CD4-positive, alpha-beta T cell treated with Interleukin-17A for 1 hour (primary cell): ENCODE data around the gene SBNO2.
"Not testable (repeated sequence)": the region's sequence is repeated elsewhere in the genome, so short reads cannot be mapped to it uniquely, and the experiment has no call there.

Source experiments
- DNase-seq: peaks from one replicate; pipeline ENCODE4 v3.0.0-alpha.2; 2020

SBNO2 gene

GRCh38 chr19:1208830-1209229 lies 34.8 kb upstream of the SBNO2 start:
- not testable (repeated sequence) for DNase-seq

DNA sequence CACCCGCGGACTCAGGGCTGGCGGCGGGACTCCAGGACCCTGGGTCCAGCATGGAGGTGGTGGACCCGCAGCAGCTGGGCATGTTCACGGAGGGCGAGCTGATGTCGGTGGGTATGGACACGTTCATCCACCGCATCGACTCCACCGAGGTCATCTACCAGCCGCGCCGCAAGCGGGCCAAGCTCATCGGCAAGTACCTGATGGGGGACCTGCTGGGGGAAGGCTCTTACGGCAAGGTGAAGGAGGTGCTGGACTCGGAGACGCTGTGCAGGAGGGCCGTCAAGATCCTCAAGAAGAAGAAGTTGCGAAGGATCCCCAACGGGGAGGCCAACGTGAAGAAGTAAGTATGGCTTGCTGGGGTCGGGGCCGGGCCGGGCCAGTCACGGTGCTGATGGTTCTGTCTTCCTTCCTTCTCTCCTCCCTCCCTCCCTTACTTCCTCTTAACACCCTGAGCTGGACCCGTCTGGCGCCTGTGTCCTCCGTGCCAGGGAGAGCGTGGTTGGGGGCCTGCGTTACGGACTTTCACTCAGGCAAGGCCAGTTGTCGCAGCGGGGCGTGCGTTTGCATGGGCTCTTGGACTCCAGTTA lies 32.9 kb upstream of the SBNO2 start:
- peak; percentile 45 for DNase-seq

- DNase-seq, result no peak
Observed at GRCh38 chr19:1206150-1206863, 32.2 kb upstream of the SBNO2 start.

GRCh38 chr19:1205114-1206099 lies 31.3 kb upstream of the SBNO2 start, which contains the start of gene STK11:
Gene STK11 (plus strand): TSS chr19:1205778. CDS start chr19:1206914, 1,136 bp downstream.
- peak; percentile 99 for DNase-seq

DNA sequence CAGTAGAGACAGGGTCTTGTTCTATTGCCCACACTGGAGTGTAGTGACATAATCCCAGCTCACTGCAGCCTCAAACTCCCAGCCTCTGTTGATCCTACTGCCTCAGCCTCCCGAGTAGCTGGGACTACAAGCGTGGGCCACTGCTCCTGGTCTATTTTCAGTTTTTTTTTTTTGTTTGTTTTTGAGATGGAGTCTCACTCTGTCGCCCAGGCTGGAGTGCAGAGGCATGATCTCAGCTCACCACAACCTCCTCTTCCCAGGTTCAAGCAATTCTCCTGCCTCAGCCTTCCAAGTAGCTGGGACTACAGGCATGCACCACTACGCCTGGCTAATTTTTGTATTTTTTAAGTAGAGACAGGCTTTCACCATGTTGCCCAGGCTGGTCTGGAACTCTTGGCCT lies 26.5 kb upstream of the SBNO2 start:
- not testable (repeated sequence) for DNase-seq

DNA sequence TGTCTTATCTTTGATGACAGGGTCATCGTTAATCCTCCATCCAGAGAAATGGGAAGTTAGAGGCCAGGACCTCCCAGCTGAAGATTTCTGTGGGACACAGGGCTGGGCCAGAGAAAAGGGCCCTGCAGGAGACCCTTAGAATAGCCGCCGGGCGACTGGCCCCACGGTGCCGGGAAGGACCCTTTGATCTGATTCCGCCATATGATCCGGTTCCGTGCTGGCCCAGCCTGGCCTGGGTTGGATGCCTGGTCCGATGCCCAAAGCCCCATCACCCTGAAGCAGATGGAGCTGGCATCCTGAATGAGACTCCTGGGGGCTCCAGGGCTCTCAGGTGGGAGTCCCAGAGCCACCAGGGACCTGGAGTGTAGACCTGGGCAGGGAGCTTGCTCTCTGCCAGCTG lies 25.5 kb upstream of the SBNO2 start:
- DNase-seq, result no peak

- DNase-seq, result peak; percentile 57
Observed at GRCh38 chr19:1189419-1189818, 15.4 kb upstream of the SBNO2 start.

- no peak for DNase-seq
Observed at GRCh38 chr19:1183543-1184172, 9.6 kb upstream of the SBNO2 start.

DNA sequence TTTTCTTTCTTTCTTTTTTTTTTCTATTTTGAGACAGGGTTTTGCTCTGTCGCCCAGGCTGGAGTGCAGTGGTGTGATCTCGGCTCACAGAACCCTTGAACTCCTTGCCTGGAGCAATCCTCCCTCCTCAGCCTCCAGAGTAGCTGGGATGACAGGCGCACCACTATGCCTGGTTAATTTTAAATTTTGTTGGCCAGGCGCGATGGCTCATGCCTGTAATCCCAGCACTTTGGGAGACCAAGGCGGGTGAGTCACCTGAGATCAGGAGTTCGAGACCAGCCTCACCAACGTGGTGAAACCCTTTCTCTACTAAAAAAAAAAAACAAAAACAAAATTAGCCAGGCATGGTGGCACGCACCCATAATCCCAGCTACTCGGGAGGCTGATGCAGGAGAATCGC lies 8.7 kb upstream of the SBNO2 start:
- DNase-seq, result no peak

DNA sequence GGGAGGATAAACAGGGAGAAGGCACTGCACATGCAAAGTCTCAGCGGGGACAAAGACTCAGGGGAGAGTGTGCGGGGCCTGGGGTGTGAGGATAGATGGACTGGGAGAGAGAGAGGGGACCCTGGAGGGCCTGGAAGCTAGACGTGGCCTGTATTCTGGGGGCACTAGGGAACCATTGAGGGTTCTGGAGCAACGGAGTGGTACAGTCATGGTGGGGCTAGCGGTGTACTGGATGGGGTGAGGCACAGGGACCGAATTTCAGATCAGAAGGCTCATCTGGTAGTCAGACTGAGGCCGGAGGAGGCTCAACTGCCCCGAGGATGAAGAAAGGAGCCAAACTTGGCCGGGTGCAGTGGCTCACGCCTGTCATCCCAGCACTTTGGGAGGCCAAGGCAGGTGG lies 8.0 kb upstream of the SBNO2 start:
- no peak for DNase-seq

DNA sequence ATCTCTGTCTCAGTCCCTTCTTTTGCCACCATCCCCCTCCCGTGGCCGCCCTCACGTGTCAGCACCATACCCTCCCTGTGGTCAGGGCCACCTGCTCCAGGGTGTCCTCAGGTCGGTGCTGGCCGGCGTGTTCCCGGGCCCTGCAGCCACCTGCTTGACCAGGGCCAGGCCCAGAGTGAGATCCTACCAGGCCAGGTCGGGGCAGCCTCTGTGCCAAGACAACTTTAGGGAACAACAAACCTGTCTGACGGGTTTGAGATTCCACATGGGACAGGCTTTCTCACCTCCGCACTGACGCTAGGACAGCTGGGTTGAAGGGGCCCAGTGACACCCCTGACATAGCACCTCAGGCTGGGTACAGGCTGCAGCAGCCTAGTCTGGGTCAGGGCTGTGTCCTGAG lies 7.5 kb upstream of the SBNO2 start:
- DNase-seq, result no peak

DNA sequence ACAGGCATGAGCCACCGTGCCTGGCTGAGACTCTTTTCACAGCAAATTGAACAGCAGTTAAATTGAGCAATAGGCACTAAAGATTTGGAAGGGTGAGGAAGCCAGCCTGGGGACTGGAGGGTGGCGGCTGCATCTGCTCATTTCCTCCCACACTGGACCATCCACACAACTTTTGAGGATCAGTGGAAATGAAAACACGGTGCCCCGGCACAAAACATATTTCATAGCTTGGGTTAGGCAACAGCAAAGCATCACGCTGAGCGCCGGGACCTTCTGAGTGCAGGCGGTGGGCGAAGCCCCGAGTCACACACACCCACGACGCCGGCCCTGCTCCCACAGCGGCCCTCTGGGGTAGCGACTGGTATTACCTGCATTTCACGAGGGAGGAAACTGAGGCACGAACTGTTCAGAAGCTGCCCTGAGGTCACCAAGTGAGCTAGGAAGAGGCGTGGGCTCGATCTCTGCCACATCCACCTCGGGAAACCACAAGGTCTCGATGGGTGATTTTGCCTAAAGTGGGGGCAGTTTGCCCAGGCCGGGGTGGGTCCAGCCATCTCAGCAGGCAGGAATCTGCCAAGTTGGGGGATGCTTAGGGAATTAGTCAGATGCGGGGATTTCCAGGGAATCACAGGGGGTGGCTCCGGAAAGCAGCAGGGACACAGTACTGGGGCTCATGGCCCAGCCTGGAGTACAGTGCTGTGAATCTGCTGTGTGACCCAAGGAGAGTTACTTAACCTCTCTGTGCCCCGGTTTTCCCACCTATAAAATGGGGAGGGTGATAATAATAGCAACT lies 3.5 kb upstream of the SBNO2 start:
- DNase-seq, result no peak

- DNase-seq, result peak; percentile 38
Observed at GRCh38 chr19:1173159-1173844, 766 bp downstream of the SBNO2 start.

DNA sequence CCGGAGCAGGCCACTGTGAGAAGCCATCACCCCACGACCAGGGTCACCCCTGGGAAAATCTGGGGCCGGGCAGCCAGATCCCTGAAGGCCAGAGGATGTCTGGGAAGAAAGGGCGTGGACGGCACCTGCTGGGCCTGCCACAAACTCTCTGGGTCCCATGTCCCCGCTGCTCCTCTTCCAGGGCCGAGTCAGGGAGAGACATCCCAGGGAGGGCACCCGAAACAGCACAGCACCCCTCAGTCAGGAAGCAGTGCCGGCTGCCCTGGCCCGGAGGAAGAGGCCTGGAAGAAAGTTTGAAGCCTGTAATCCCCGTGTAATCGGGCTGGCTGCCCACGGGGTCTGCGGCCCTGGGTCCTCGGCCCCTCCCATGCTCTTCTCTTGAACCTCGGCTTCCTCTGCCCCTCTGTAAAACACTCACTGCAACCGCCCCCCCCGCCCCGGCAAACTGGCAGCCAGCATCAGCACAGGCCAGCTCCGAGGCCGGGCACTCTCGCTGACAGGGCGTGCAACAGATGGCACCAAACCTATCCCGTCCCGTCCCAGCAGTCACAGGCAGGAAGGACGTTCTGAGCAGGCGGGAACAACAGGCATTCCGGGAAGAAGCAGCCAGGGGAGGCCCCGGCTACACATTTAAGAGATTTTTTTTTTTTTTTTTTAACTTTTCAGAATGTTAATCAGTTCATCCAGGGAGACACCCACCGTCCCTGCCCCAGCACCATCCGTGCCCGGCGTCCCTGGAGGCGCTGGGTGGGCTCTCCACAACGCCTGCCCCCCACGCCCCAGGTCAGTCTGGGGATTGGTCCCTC lies 1.5 kb downstream of the SBNO2 start:
- DNase-seq, result no peak

DNA sequence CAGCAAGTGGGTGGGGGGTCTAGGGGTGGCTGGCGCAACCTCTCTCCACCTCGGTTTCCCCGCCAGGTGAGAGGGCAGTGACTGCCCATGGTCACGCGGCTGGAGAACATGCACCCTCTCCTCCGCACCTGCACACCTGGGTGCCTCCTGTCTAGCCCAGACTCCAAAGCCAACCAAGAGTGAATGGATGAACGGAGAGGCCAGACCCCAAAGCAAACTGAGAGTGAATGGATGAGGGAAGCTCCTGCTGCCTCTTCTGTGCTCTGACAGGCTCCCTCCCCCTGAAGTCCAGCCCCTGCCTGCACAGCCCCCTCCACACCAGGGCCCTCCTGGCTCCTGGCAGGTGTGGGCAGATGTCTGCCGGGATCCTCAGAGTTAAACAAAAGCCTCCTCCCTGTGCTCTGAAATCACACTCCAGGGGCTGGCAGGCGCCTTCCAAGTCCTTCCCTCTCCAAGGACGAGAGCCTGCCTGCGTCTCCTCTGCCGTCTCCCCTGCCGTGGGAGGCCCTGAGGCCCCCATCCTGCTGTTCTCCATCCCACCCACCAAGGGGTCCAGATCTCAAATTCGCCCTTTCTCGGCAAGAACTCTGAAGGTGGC lies 2.2 kb downstream of the SBNO2 start:
- no peak for DNase-seq

DNA sequence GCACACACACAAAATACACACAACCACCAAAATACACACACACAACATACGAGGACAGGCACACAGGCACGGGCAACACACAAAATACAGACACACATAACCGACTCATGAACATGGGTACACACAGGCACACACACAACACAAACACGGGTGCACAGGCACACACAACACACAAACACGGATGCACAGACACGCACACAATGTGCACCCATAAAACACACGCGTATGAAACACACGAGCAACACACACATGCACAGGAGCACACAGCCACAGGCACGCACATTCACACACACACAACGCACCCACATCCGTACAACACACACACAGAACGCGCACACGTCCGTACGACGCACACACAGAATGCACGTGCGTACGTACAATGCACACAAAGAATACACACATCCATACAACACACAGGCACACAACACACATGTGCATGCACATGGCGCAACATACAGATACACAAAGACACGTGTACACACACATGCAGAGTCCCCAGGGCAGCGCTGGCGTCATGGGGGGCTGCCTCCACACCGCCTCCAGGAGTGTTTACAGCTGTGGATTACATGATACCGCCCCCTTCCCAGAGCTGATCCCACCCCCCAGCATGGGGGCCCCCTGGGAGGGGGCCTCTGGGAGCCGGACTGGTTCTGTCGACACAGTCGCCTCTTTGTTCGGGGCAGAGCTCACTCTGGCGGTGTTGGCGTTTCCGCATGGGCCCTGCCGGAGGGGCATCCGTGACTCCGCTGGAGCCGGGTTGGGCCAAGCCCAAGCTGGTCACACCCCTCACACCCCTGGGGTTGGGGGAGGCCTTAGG lies 2.9 kb downstream of the SBNO2 start:
- DNase-seq, result no peak

- DNase-seq, result no peak
Observed at GRCh38 chr19:1169921-1170885, 3.9 kb downstream of the SBNO2 start.

- no peak for DNase-seq
Observed at GRCh38 chr19:1169411-1169791, 4.7 kb downstream of the SBNO2 start.
